GM18861 (cell line): ENCODE data around the gene C1GALT1.
A peak's percentile ranks its signal among the peaks of the same experiment; 100 is the strongest.
"Not testable (repeated sequence)": the region's sequence is repeated elsewhere in the genome, so short reads cannot be mapped to it uniquely, and the experiment has no call there.

Experiments used
- ATAC-seq: cut with Tn5 transposase; IDR thresholded peaks from one replicate; pipeline ENCODE4 v1.9.1; 2021; ENCODE audit not compliant: unreplicated experiment

The C1GALT1 gene

DNA sequence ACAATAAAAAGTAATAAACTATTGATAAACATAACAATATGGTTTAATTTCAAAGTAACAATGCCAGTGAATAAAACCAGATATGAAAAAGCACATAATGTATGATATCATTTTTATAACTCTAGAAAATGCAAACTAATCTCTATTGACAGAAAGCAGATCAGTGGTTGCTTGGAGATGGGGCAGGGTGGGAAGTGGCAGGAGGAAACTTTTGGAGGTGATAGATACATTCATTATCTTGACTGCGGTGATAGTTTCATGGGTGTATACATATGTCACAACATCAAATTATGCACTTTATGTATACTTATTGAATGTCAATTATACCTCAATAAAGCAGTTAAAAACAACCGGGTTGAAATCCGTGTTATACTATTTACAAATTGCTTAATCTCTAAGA, 16.0 kb upstream of the C1GALT1 start:
- ATAC-seq, result no peak

DNA sequence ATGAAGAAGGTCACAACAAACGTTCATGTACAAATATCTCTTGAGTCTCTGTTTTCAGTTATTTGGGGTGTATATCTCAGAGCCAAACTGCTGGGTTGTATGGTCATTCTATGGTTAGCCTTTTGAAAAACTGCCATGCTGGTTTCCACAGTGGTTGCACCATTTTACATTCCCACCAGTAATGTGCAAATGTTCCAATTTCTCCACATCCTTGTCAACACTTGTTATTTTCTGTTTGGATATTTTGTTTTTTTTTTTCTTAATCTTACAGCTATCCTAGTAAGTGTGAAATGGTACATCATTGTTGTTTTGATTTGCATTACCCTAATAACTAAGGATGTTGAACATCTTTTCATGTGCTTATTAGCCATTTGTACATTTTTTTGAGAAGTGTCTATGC, 13.0 kb upstream of the C1GALT1 start:
- no peak for ATAC-seq

DNA sequence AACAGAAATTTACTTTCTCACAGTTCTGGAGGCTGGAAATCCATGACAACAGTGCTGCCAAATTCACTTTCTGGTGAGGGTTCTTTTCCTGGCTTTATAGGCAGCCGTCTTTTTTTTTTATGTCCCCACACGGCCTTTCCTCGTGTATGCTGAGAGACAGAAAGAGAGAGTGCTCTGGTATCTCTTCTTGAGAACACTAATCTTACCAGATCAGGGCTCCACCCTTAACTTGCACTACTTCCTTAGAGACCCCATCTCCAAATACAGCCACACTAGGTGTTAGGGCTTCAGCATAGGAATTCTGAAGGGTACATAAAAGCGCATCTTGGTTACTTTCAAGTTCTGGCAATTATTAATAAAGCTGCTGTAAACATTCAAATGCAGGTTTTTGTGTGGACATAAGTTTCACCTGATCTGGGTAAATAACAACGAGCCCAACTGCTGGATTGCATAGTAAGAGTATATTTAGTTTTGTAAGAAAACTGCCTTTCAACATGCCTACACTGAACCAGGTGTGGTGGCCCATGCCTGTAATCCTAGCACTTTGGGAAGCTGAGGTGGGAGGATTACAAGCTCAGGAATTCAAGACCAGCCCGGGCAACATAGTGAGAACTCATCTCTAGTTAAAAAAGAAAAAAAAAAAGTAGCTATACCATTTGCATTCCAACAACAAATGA, 8.2 kb upstream of the C1GALT1 start:
- no peak for ATAC-seq

DNA sequence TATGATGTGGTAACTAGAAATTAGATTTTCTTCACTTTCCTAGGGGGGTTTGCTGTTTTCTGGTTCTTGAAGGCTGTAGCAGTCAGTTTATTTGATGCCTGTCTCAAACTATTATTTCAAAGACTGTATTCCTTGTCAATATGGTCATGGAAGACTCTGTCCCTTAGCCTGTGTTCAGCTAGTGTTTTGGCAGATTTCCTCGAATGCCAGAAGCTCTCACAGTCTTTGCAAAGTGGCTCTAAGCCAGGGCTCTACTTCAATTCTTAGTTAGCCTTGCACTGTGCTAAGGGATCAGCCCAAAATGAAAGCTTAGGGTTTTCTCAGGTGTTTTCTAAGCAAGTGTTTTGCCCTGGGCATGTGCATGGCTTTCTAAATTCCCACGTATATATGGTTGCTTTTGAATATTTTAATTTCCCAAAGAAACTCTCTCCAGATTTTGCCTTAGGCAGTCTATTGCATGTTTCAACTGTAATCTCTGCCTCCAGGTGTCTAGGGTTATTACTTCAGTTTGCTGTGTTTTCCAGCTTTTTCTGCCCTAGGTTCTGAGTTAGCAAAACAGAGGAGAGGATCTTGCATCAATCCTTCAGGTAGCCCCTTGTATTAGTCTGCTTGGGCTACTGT, 7.2 kb upstream of the C1GALT1 start:
- ATAC-seq, result no peak

DNA sequence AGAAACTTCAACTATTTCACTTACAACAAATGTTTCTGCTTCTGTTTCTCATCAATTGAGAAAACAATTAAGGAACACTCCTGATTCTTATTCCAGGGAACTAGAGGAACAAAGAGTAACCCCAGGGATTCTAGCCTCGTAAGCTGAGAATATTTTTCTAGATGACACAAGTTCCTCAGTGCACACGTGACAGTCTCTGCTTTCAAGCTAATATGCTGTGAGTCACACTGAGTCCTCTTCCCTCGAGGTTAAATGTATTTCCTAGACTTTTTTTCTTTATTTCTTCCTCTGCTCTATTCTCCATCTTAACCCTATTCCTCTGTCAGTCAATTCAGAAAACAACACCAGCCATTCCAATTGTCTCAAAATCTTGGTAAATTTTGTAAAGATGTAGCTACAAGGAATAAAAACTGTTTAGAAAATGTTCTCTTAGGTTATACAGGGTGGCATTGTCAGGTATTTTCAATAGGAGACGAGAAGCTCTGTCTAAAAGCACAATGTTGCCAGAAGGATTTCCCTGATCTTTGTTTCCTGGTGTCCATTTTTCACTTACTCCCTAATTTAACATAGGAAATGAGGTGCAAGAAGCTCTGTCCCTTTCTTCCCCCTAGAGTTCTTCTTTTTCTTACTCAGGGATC, 5.8 kb upstream of the C1GALT1 start:
- ATAC-seq, result no peak

DNA sequence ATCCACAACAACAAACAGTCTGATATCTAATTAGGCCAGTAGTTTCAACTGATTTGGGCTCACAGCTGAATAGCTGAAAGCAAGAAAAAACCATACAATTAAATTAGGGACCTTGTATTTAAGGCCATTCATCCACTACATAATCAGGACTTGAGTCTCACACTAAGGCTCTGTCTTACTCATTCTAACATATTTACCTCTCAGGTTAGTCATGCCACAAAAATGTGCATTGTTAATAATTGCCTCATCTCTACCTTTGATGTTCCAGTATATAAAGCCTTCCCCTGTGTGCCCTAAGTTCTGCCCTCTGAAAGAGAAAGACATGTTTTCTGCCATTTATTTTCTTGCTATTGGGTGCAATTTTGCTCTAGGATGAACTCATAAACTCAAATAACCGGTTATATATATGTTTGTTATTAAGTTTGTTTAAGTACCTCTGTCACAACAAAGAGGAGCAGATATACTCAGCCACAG, 5.3 kb upstream of the C1GALT1 start:
- ATAC-seq, result peak; percentile 44

DNA sequence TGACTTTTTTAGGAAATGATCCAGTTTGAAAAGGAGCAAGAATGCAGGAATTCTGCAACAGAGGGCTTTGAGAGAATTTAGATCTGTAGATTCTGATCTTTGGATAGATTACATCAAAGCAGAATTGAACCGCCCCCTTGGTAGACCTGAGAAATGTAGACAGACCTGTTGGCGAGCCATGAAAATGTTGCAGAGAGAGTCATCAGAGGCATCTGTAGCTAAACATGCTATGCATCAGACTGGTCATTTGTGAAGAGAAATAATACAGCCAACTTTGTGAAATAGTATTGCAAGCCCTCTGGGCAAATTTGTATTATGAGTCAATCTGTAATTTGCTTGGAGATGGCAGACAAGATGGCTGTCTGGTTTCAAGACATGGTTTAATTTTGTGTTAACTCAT, 4.3 kb upstream of the C1GALT1 start:
- no peak for ATAC-seq

DNA sequence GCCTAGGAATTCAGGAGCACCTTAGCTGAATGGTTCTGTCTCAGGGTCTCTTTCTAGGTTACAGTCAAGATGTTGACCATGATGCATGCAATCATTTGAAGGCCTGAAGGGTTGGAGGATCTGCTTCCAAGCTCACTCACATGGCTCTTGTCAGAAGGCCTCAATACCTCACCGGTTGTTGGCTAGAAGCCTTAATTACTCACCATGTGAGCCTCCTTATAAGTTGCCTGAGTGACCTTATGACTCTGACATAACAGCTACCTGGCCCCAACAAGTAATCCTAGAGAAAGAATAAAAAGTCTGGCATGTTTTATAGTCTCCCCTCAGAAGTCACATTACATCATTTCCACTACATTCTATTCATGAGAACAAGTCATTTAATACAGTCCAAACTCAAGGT, 3.4 kb upstream of the C1GALT1 start:
- ATAC-seq, result no peak

DNA sequence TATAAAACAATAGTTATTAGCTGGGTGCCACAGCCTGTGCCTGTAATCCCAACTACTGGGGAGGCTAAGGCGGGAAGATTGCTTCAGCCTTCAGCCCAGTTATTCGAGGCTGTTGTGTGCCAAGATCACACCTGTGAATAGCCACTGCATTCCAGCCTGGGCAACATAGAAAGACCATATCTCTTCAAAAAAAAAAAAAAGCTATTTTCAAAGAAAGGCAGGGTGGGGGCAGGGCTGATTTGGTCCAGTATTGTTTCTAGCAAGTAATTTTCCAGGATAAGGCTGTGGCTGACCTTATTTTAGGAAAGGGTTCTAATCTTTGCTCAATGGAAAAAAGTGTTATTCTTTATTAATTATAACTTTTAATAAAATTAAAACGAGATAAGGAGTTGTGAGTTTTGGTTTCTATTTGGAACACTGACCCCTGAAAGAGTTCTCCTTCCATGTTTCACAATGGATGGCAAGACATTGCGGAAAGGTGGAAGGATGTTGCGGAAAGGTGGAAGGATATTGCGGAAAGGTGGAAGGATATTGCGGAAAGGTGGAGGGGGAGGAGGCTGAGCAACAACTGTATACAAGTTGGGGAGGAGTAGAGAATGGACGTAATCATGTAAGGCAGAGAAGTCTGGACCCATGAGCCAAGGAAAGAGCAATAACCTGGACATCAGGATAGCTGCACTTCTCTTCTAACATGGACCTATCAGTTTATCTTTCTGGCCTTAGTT, 1.5 kb upstream of the C1GALT1 start:
- no peak for ATAC-seq

DNA sequence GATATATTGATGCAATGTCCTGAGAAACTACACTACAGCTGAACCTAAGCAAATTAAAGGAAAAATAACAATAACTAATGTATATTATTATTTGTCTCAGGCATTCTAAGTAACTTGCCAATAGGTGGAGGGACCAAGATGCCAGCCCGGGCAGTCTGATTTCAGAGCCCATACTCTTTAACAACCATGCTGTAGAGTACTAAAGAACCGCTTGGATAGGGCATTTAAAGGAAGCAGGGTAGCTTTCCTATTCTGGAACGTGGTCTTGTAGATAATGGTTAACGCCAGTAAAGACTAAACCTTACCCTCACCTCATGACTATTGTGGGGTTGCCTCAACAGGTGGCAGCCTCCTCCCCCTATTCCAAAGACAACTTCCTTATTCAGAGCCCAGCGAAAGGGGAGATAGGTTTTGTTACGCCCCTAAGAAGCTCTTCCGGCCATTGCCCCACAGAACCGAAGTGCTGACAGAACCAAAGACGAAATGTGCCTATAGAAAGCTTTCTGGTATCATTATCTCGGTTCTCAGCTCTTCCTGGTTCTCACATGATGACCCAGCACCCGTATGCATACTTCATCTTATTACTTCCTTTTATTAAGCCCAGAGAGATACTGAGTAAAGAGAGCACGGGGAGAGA, 707 bp upstream of the C1GALT1 start:
- peak; percentile 38 for ATAC-seq

DNA sequence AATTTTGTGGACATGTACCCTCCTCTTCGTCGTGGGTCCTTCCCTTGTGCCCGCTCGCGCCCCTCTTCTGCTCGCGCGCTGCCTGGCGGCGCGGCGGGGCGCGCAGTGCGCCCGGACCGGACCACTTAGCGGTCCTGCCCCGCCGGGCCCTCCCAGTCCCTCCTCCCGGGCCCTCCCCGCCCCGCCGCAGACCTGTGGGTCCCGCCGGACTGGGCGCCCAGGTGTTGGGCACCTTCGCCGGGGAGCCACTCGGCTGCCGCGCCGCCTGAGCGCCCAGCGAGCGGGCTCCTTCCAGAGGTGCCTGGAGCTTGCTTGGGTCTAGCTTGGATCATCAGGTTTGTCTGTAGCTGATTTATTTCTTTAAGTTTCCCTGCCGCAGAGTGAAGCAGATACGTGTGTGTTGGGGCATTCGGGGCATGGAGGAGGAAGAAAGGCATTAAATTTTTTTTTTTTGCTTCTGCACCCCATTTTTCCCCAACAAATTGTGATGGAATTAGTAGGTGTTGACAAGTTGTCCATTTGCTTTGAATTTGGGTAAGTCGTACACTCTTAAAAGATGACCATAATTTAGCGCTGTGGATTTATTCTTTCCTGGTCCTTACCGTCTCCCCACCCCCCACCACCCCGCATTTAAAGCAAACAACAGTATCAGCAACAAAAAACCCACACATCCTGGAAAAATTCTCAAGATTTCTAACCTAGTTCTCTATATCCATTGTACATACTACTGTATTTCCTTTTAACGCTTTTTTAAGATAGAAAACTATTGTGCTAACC, 905 bp downstream of the C1GALT1 start:
- peak; percentile 5 for ATAC-seq

DNA sequence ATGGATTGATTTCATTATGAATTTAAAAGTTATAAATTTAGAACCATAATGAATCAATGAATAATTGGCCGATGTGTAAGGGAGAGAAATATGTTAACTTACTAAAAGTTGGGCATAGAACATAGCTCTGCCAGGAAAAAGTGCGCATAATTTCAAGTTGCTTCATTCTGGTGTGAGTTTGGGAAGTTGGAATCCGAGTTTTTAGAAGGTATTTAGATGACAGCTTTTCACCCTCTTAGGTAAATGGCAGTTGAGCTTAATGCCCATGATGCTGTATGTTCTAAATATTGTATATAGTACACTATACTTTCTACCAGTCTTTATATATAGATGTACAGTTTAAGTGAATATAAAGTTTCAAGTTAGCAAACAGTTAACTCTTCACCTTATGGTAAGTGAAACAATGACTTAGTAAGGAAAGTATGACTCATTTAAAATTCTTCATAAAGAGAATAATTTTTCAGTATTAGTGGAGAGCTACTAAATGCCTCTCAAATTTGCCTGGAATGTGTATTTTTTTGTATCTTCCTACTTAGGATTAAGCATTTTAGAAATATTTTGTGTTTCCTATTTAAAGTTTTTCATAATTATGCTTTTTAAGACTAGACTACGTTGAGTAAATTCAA, 1.6 kb downstream of the C1GALT1 start:
- no peak for ATAC-seq

DNA sequence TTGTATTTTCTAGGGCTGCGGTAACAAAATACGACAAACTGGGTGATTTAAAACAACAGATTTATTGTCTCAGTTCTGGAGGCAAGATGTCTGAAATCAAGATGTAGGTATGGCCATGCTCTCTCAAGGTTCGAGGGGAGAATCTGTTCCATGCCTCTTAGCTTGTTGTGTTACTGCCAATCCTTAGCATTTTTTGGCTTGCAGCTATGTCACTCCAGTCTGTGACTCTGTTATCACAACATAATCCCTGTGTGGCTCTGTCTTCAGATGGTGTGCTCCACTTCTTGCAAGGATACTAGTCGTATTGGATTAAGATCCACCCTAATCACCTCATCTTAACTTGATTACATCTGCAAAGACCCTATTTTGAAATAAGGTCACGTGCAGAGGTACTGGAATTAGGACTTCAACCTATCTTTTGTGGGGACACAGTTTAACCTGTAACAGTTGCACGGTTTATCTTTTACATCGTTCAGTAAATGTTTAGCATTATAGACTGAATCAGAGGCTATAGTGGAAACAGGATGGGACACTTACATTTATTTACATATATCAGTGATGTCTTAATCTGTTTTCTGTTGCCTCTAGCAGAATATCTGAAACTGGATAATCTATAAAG, 3.1 kb downstream of the C1GALT1 start:
- ATAC-seq, result no peak

DNA sequence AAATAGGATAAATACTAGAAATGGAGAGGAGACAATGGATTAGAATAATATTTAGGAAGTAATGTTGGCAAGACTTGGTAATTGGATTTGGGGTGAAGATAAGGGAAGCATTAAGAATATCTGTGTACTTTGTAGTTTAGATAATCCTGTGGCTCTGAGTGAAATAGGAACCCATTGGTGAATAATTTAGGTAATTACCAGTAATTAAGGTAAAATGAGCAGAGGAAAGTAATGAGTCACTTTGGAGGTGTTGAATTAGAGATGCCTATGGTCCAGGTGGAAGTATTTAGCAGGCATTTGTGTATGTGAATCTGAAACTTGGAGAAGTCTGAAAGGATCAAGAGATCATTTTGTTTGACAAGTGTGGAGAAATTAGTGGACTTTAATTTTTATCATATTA, 5.7 kb downstream of the C1GALT1 start:
- no peak for ATAC-seq

DNA sequence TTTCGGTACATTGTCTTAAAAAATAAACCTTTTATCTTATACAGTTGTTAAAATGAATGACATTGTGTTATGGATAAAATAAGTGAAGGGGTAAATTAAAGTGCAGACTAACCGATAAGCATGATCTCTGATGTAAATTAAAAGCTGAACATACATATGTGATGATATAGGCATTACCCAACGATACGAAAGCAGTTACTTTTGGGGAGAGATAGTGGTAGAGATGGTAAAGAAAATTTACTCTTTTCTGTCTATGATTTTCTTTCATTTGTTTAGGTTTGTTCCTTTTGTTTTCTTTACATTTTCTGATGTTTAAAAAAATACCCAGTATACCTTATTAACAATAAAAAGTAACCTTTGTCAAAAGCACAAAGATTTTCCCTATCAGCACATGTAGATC, 6.4 kb downstream of the C1GALT1 start:
- no peak for ATAC-seq

DNA sequence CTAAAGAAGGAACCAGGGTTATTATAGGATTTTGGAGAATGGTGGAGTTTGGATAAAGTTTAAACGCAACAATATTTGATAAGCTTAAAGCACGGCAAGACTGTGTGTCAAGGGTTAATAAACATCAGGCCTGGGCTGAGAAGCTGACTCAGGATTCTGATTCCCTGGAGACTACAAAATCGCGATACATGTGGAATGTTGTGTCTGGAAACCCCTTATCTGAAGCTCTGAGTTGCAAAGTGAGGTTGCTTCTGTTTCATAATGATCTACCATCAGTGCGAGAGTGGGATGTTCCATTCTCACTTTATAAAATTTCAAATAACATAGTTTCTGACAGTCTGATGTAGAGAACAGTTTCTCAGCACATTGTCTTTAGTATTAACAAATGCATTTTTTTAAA, 7.8 kb downstream of the C1GALT1 start:
- no peak for ATAC-seq

DNA sequence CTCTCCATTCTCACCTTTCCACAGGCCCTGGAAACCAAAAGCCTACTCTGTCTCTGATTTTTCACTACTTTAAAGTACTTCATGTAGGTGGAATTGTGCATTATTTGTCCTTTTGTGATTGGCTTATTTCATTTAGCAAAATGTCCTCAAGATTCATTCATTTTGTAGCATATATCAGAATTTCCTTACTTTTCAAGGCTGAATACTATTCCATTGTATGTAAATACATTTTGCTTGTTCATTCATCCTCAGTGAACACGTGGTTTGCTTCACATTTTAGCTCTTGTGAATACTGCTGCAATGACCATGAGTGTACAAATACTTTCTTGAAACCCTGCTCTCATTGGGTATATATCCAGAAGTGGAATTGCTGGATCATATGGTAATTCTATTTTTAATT, 8.8 kb downstream of the C1GALT1 start:
- no peak for ATAC-seq

DNA sequence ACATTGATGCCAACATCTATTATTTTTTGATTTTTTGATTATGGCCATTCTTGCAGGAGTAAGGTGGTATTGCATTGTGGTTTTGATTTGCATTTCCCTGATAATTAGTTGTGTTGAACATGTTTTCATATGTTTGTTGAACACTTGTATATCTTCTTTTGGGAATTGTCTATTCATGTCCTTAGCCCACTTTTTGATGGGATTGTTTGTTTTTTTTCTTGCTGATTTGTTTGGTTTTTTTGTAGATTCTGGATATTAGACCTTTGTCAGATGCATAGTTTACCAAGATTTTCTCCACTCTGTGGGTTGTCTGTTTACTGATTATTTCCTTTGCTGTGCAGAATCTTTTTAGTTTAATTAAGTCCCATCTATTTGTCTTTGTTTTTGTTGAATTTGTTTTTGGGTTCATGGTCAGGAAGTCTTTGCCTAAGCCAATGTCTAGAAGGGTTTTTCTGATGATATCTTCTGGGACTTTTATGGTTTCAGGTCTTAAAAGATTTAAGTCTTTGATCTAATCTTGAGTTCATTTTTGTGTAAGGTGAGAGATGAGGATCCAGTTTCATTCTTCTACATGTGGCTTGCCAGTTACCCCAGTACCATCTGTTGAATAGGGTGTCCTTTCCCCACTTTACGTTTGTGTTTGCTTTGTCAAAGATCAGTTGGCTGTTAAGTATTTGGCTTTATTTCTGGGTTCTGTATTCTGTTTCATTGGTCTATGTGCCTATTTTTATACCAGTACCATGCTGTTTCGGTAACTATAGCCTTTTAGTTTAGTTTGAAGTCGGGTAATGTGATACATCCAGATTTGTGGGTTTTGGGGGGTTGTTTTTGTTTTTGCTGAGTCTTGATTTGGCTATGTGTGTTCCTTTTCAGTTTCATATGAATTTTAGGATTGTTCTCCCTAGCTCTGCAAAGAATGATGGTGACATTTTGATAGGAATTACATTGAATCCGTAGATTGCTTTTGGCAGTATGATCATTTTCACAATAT, 10.7 kb downstream of the C1GALT1 start:
- not testable (repeated sequence) for ATAC-seq
